GM13977 (cell line): ENCODE data around the gene GFRAL.

ENCODE experiments used
- DNase-seq: peaks from one replicate; pipeline ENCODE4 v3.0.0; 2012; ENCODE audit warnings: low spot score
- in situ Hi-C: fragments of 300-500 bp; cut with MboI; formaldehyde crosslinking; loops from one replicate; pipeline ENCODE4 v1.12.0; 2022; ENCODE audit warnings: low sequenced_read_pairs, low pct_unique_long_range_greater_than_20kb, mixed read lengths, inconsistent platforms; ENCODE audit not compliant: unreplicated experiment
- TF ChIP-seq, protein P1 (sequence below): IDR thresholded peaks from 2 replicates; pipeline ENCODE4 v1.5.1; 2012; ENCODE audit warnings: mild to moderate bottlenecking, control low read depth; ENCODE audit not compliant: insufficient read depth; ENCODE audit errors: extremely low read depth, missing control alignments

Gene GFRAL

GRCh38 chr6:55443238-55444134 is 116.2 kb downstream of the GFRAL start:
- in situ Hi-C loops: no loop called here
- DNase-seq: no peak
- TF ChIP-seq, protein P1, sequence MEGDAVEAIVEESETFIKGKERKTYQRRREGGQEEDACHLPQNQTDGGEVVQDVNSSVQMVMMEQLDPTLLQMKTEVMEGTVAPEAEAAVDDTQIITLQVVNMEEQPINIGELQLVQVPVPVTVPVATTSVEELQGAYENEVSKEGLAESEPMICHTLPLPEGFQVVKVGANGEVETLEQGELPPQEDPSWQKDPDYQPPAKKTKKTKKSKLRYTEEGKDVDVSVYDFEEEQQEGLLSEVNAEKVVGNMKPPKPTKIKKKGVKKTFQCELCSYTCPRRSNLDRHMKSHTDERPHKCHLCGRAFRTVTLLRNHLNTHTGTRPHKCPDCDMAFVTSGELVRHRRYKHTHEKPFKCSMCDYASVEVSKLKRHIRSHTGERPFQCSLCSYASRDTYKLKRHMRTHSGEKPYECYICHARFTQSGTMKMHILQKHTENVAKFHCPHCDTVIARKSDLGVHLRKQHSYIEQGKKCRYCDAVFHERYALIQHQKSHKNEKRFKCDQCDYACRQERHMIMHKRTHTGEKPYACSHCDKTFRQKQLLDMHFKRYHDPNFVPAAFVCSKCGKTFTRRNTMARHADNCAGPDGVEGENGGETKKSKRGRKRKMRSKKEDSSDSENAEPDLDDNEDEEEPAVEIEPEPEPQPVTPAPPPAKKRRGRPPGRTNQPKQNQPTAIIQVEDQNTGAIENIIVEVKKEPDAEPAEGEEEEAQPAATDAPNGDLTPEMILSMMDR: no peak

- TF ChIP-seq, protein P1: peak; percentile 39
- no peak for DNase-seq
- in situ Hi-C loops: no loop called here
Measured at GRCh38 chr6:55445648-55446204, 118.5 kb downstream of the GFRAL start.

GRCh38 chr6:55447891-55448290 is 120.6 kb downstream of the GFRAL start:
- TF ChIP-seq, protein P1: no peak
- no peak for DNase-seq
- in situ Hi-C loops: no loop called here

DNA sequence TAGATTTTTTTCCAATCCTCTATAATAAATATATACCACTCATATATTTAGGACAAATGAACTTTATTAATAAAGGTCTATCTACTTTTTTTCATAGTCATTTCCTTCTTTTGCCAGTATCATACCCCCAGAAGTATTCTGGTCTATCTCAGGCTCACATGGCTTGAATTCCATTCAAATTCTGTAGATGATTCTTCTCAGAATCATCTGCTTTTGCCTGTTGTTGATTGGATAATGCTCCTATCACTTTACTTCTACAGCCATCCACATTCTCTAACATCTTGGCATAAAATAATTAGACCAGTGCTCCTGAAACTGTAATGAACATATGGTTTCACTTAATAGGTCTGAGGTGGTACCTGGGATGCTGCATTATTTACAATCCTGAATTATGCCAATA is 121.2 kb downstream of the GFRAL start:
- TF ChIP-seq, protein P1: no peak
- no peak for DNase-seq
- in situ Hi-C loops: no loop called here

GRCh38 chr6:55449225-55449624 is 122.0 kb downstream of the GFRAL start:
- in situ Hi-C loops: no loop called here
- no peak for DNase-seq
- TF ChIP-seq, protein P1: no peak

DNA sequence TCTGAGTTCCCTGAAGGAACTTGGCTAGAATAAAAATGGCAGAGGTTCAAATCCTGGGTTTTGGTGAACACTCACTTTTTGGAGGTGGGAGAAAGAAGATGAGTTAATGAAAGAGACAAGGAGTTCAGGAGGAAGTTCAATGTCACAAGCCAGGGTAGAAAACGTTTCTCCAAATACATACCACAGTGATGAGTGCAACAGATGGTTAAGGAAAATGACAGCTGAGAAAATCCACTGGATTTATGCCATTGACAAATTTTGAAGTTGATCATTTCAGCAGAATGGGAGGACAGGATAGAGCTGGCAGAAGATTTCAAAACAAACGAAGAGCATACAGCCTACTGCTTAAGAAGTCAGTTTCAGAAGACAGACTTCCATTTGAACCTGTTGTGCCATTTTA is 122.7 kb downstream of the GFRAL start:
- no peak for DNase-seq
- in situ Hi-C loops: loop anchor here (25.0 kb wide), 1 partner anchor 437 kb away; the partner anchor contains the start of gene BMP5
- TF ChIP-seq, protein P1: no peak
